Activated gamma-delta T cell (primary cell): Measurements from ENCODE around the gene CAVIN3.
"Not testable (repeated sequence)": the region's sequence is repeated elsewhere in the genome, so short reads cannot be mapped to it uniquely, and the experiment has no call there.

Source experiments
- DNase-seq: peaks from one replicate; lab custom pipeline; 2025; lab: John Stamatoyannopoulos, UW

The CAVIN3 gene

GRCh38 chr11:6323291-6323905 is 3.1 kb upstream of the CAVIN3 start:
- no peak for DNase-seq

GRCh38 chr11:6321961-6322362 is 1.7 kb upstream of the CAVIN3 start:
- no peak for DNase-seq

GRCh38 chr11:6321356-6321755 is 1.1 kb upstream of the CAVIN3 start:
- no peak for DNase-seq

GRCh38 chr11:6319704-6320410 is 444 bp downstream of the CAVIN3 start:
- DNase-seq = no peak

GRCh38 chr11:6319001-6319703 is 1.1 kb downstream of the CAVIN3 start:
- no peak for DNase-seq

GRCh38 chr11:6318204-6318603 is 2.1 kb downstream of the CAVIN3 start:
- DNase-seq = no peak

- no peak for DNase-seq
Observed at GRCh38 chr11:6315811-6316425, 4.4 kb downstream of the CAVIN3 start.

GRCh38 chr11:6312106-6312505 is 8.2 kb downstream of the CAVIN3 start:
- DNase-seq = no peak

GRCh38 chr11:6307876-6308275 is 12.4 kb downstream of the CAVIN3 start:
- DNase-seq = no peak

- DNase-seq = no peak
Observed at GRCh38 chr11:6305297-6305696, 15.0 kb downstream of the CAVIN3 start.

GRCh38 chr11:6303661-6304060 is 16.6 kb downstream of the CAVIN3 start:
- no peak for DNase-seq

- no peak for DNase-seq
Observed at GRCh38 chr11:6301096-6301495, 19.2 kb downstream of the CAVIN3 start.

GRCh38 chr11:6300325-6300724 is 20.0 kb downstream of the CAVIN3 start:
- no peak for DNase-seq

GRCh38 chr11:6298605-6299004 is 21.7 kb downstream of the CAVIN3 start:
- DNase-seq = no peak

- DNase-seq = no peak
Observed at GRCh38 chr11:6297831-6298230, 22.5 kb downstream of the CAVIN3 start.

- no peak for DNase-seq
Observed at GRCh38 chr11:6285019-6285418, 35.3 kb downstream of the CAVIN3 start.

- DNase-seq = no peak
Observed at GRCh38 chr11:6284250-6284649, 36.1 kb downstream of the CAVIN3 start.

GRCh38 chr11:6283453-6284023 is 36.8 kb downstream of the CAVIN3 start:
- DNase-seq = no peak

- not testable (repeated sequence) for DNase-seq
Observed at GRCh38 chr11:6280809-6281208, 39.5 kb downstream of the CAVIN3 start.

- no peak for DNase-seq
Observed at GRCh38 chr11:6273188-6273587, 47.1 kb downstream of the CAVIN3 start.

- no peak for DNase-seq
Observed at GRCh38 chr11:6271598-6271997, 48.7 kb downstream of the CAVIN3 start.

- no peak for DNase-seq
Observed at GRCh38 chr11:6270584-6271246, 49.6 kb downstream of the CAVIN3 start.
